ENCODE data around the gene AUNIP.

The AUNIP gene

DNA sequence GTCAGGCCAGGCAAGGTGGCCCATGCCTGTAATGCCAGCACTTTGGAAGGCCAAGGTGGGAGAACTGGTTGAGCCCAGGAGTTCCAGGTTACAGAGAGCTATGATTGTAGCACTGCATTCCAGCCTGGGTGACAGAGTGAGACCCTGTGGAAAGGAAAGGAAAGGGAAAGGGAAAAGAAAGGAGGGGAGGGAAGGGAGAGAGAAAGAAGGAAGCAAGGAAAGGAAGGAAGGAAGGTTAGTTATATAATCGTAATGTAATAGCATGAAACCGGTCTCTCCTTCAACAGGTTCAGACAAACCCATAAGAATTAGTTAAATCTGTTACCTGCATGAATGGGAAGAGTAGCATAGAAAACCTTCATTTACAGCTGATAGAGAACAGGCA is 17.4 kb upstream of the AUNIP start:
- no peak for FAIRE-seq
- no peak for DNase-seq (ENCODE audit: insufficient read length, low spot score)
- TF ChIP-seq, protein P1, sequence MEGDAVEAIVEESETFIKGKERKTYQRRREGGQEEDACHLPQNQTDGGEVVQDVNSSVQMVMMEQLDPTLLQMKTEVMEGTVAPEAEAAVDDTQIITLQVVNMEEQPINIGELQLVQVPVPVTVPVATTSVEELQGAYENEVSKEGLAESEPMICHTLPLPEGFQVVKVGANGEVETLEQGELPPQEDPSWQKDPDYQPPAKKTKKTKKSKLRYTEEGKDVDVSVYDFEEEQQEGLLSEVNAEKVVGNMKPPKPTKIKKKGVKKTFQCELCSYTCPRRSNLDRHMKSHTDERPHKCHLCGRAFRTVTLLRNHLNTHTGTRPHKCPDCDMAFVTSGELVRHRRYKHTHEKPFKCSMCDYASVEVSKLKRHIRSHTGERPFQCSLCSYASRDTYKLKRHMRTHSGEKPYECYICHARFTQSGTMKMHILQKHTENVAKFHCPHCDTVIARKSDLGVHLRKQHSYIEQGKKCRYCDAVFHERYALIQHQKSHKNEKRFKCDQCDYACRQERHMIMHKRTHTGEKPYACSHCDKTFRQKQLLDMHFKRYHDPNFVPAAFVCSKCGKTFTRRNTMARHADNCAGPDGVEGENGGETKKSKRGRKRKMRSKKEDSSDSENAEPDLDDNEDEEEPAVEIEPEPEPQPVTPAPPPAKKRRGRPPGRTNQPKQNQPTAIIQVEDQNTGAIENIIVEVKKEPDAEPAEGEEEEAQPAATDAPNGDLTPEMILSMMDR (IDR thresholded peaks at IDR 0.05; ENCODE audit: insufficient read depth, missing control alignments), result no peak

DNA sequence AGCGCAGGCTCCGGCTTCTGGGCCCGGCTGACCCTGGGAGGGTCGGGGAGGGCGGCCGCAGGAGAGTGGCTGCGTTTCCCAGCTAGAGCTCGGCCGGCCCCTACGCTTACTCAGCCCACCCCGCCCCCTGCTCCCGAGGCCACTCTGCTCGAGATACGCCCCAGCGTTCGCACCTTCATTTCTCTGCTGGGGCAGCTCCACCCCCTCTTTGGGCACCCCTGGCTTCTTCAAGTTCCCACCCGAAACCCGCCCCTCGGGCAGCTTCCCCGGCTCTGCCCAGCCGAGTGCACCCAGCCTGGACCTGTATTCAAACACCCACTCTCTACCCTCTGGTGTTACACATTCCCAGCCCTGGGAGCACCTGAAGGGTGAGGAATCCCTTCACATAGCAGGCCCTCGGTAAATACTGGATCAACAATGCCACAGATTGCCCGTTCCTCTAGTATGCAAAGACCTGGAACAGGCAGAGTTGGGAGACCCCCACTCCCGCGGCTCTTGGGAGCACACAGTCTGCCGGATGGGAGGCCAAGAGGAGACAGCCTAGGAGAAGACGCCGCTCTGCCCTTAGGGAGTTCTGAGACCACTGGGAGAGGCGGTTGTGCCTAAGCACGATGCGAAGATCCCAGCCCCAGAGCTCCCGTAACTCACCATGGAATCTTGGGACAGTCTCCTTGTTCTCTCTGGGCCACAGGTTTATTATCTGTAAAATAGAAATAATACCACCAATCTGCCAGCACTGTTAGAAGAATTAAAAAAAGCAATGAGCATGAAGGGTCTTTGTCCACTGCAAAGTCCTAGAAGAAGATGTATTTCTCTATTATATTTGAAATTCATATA is 16.8 kb upstream of the AUNIP start:
- DNase-seq (ENCODE audit: insufficient read length, low spot score) (no peak), FAIRE-seq (no peak)
- TF ChIP-seq, protein P1 (IDR thresholded peaks at IDR 0.05; ENCODE audit: insufficient read depth, missing control alignments), result no peak

DNA sequence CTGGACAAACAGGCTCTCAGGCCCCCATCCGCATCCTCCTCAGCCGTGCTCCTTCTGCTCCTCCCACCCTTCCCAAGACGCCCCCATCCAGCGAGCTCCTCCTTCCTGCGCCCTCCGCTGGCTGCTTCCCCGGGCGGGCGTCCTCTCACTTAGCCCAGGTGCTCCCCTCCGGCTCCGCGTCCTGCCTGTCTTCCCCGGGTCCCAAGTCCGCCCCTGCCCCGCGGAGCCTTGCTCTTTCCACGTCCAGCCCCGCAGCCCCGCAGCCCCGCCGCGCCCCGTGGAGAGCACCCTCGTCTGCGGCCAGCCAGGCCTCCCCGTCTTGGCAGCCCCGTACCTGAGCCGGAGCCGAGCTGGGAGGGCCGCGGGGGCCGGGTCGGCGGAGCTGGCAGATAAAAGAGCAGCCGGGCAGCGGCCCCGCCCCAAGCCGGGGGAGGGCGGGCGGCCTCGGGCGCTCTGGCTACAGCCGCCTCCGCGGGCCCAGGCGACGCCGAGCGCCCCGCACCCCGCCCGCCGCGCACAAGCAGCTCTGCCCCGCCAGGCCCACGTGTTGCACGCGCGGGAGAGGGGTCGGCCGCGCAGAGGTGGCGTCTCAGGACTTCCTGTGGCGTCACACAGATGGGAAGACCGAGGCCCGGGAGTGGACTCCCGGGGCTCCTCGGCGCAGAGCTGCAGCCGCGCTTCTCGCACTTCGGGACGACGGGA is 16.0 kb upstream of the AUNIP start, which contains the start of gene PAQR7:
Gene PAQR7, minus strand, starts transcription at position 555 of the 702 bp plus-strand sequence. CDS start 11,869 bp downstream, outside the sequence.
- DNase-seq (ENCODE audit: insufficient read length, low spot score), result no peak
- TF ChIP-seq, protein P1 (IDR thresholded peaks at IDR 0.05; ENCODE audit: insufficient read depth, missing control alignments), result no peak
- FAIRE-seq, result no peak

DNA sequence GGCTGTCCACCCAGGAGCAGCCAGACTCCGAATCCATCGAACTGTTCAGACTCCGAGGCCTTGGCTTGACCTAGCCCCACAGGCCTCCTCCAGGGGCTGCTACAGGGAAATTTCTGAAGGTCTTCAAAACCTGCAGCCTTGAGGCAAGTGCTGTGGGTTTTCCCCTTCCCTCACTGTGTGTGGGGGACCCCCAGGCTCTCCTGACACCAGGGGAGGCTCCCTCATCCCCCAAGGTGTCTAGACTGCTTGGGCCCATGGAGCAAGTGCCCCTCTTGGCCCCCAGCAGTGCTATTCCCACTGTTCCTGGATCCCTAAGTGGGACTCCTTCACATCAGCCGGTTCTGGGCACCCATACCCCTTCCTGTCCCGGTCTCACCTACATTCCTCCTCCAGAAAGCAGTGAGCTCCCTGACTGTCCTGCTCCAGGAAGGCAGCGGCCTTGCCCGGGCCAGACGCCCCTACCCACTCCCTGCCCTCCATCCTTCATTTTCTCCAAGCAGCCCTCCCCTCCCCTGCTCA is 15.4 kb upstream of the AUNIP start:
- TF ChIP-seq, protein P1 (IDR thresholded peaks at IDR 0.05; ENCODE audit: insufficient read depth, missing control alignments), result no peak
- FAIRE-seq, result no peak
- DNase-seq (ENCODE audit: insufficient read length, low spot score), result no peak

DNA sequence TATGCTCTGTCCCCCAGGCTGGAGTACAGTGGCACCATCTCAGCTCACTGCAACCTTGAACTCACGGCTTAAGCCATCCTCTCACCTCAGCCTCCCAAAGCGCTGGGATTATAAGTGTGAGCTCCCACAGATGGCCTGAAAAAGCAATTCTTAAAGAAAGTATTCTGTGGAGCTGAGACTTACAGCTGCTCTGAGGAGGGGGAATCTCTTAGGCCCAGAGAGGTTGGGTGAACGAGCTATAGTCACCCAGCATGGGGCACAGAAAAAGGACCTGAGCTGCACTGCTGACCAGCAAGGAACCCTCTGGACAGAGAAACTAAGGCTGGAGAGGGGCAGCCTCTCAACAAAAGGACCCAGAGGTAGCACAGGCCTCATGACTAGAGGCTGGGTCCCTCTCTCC is 15.0 kb upstream of the AUNIP start:
- DNase-seq (ENCODE audit: insufficient read length, low spot score) (no peak), FAIRE-seq (no peak)
- TF ChIP-seq, protein P1 (IDR thresholded peaks at IDR 0.05; ENCODE audit: insufficient read depth, missing control alignments), result no peak

DNA sequence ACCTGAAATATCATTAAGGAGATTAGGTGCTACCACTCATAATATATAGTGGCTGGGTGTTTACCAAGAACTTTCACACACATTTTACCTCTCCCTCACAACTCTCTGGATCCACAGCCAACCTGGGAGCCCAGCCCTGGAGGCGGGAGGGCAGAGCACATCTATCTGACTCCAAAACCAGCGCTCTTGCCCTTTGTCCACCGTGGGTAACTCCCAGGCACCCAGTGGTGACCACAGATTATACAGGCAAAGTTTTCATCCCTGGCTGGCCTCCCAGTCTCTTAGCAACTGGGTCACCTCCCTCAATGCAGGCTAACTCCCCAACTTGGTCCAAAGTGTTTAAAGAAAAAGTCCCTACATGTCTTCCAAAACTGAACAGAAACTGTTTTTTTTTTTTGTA is 13.9 kb upstream of the AUNIP start:
- TF ChIP-seq, protein P1 (IDR thresholded peaks at IDR 0.05; ENCODE audit: insufficient read depth, missing control alignments), result no peak
- FAIRE-seq (no peak), DNase-seq (ENCODE audit: insufficient read length, low spot score) (no peak)
